PC-9 (cell line): ENCODE results near the gene ITPR3. TPM values are rescaled to one million over a fixed set of nuclear protein-coding genes. Genes with fewer than 3 reads are reported as not detected.
A peak's percentile ranks its signal among the peaks of the same experiment; 100 is the strongest.

Source experiments
- BruUV-seq: library from RNA; stranded (reverse); fragments of 400-500 nt; replicated peaks from 2 replicates; lab custom pipeline; 2021; lab: Mats Ljungman, UMichigan
- CTCF ChIA-PET: fragments of 300-600 bp; sonication (Branson Sonifier 250); formaldehyde crosslinking; loops from one replicate; lab custom pipeline; 2022; ENCODE audit warnings: antibody characterized with exemption; lab: Charles Lee
- POLR2A ChIA-PET: fragments of 300-600 bp; sonication (Branson Sonifier 250); formaldehyde crosslinking; loops from one replicate; lab custom pipeline; 2022; ENCODE audit warnings: antibody characterized with exemption; ENCODE audit not compliant: unreplicated experiment; lab: Charles Lee
- DNase-seq, 2 experiments: peaks; one replicate each; pipeline versions ENCODE4 v3.0.0 to v3.0.0-alpha.2; 2015 to 2022; ENCODE audit warnings: mixed read lengths in 1 of 2
- H2AFZ ChIP-seq: fragments of 200-600 bp; sonication (generic); 2 replicates; pipeline ENCODE4 v1.8.1; 2017; ENCODE audit warnings: antibody characterized with exemption
- H3F3A ChIP-seq: fragments of 200-600 bp; sonication (generic); 2 replicates; pipeline ENCODE4 v1.8.1; 2017; ENCODE audit warnings: antibody characterized with exemption, mild to moderate bottlenecking, low read depth; ENCODE audit not compliant: insufficient read depth
- H3K27ac ChIP-seq: fragments of 200-600 bp; sonication (generic); 2 replicates; pipeline ENCODE4 v1.6.1; 2016; ENCODE audit warnings: mixed run types
- H3K27me3 ChIP-seq: fragments of 200-600 bp; sonication (generic); 2 replicates; pipeline ENCODE4 v1.6.1; 2016; ENCODE audit warnings: low read depth, mixed run types; ENCODE audit not compliant: insufficient read depth
- H3K36me3 ChIP-seq: fragments of 200-600 bp; sonication (generic); 2 replicates; pipeline ENCODE4 v1.6.1; 2016; ENCODE audit warnings: low read depth, mixed run types
- H3K4me1 ChIP-seq: fragments of 200-600 bp; sonication (generic); replicated peaks from 2 replicates; pipeline ENCODE4 v1.6.1; 2016; ENCODE audit warnings: mixed run types; ENCODE audit not compliant: insufficient read depth
- H3K4me2 ChIP-seq: fragments of 200-600 bp; sonication (generic); 2 replicates; pipeline ENCODE4 v1.6.1; 2017; ENCODE audit warnings: mixed run types
- H3K4me3 ChIP-seq: fragments of 200-600 bp; sonication (generic); 2 replicates; pipeline ENCODE4 v1.6.1; 2016; ENCODE audit warnings: mixed run types
- H3K79me2 ChIP-seq: fragments of 200-600 bp; sonication (generic); 2 replicates; pipeline ENCODE4 v1.6.1; 2017; ENCODE audit warnings: low read depth, mixed run types
- H3K9me2 ChIP-seq: fragments of 200-600 bp; sonication (generic); 2 replicates; pipeline ENCODE4 v1.8.1; 2017; ENCODE audit warnings: mild to moderate bottlenecking; ENCODE audit not compliant: insufficient read depth
- H3K9me3 ChIP-seq: fragments of 200-600 bp; sonication (generic); 2 replicates; pipeline ENCODE4 v1.8.1; 2016; ENCODE audit warnings: low read depth; ENCODE audit not compliant: insufficient read depth
- H4K20me1 ChIP-seq: fragments of 200-600 bp; sonication (generic); 2 replicates; pipeline ENCODE4 v1.8.1; 2017; ENCODE audit not compliant: insufficient read depth
- CTCF ChIP-seq: fragments of 200-600 bp; sonication (generic); conservative IDR thresholded peaks from 2 replicates; pipeline ENCODE4 v1.6.1; 2017; ENCODE audit warnings: mixed run types, antibody characterized with exemption, mild to moderate bottlenecking, moderate library complexity
- EZH2 ChIP-seq: fragments of 200-600 bp; sonication (generic); IDR thresholded peaks from 2 replicates; pipeline ENCODE4 v1.8.0; 2017; ENCODE audit warnings: antibody characterized with exemption, low read depth
- intact Hi-C: fragments of 100-400 bp; cut with micrococcal nuclease; formaldehyde crosslinking; loops from one replicate; pipeline ENCODE4 v1.10.0; 2022; ENCODE audit not compliant: unreplicated experiment
- microRNA-seq: library from miRNA; unstranded; fragments of <30 nt; microRNA quantifications from one replicate; pipeline ENCODE4 v1.2.0, GENCODE V29; 2021; ENCODE audit warnings: borderline number of aligned reads, borderline replicate concordance
- total RNA-seq: library from RNA; stranded (reverse); gene quantifications from 2 replicates; pipeline ENCODE4 v1.2.3, GENCODE V29; 2021

Gene ITPR3
- total RNA-seq, 1 experiment from 2014 or later, result 86.9 TPM

GRCh38 chr6:33744895-33745546 is 123.9 kb downstream of the ITPR3 start:
- no peak overlapping the region for H2AFZ ChIP-seq

GRCh38 chr6:33745548-33745947 is 124.4 kb downstream of the ITPR3 start:
- H2AFZ ChIP-seq, result no peak overlapping the region
- intact Hi-C loops, result no loop called here

More at GRCh38 chr6:33744895-33745546, 123.9 kb downstream of the ITPR3 start:
- no peak for DNase-seq
- no TSS peak for BruUV-seq
- Histone ChIP-seq H3K36me3 (no peaks in the 10 kb centered on the region), H3K79me2 (no peaks in the 10 kb centered on the region), H3K4me2 (peak overlapping the region; percentile 61), H3F3A (peaks cover 16% of the 10 kb centered on the region; the same call in 1 of the 2 replicates), H3K4me1 (peaks cover 35% of the 10 kb centered on the region), H3K4me3 (no peak overlapping the region), H3K9me2 (no peaks in the 10 kb centered on the region), H3K9me3 (no peaks in the 10 kb centered on the region), H3K27me3 (no peaks in the 10 kb centered on the region), H3K27ac (no peak overlapping the region), H4K20me1 (no peaks in the 10 kb centered on the region)
- POLR2A ChIA-PET, result no interaction called here
- CTCF ChIA-PET, result interaction anchor here (0.6 to 1.6 kb wide), 4 partner anchors 17 to 726 kb away, joined by 3 to 7 read pairs (median 3); partner anchors contain the start of gene UQCC2
- no peak for TF ChIP-seq EZH2
- TF ChIP-seq CTCF, result no peak
- intact Hi-C loops, result loop anchor here (1.0 kb wide), 1 partner anchor 17 kb away; no protein-coding TSS in a partner anchor

More at GRCh38 chr6:33745548-33745947, 124.4 kb downstream of the ITPR3 start:
- H3K27ac ChIP-seq, result no peak overlapping the region
- no peaks in the 10 kb centered on the region for H4K20me1 ChIP-seq
- CTCF ChIA-PET, result interaction anchor here (0.6 kb wide), 1 partner anchor 34 kb away, joined by 3 read pairs; the partner anchor contains the start of gene UQCC2
- H3K4me3 ChIP-seq, result no peak overlapping the region
- no peak for DNase-seq
- H3K79me2 ChIP-seq, result no peaks in the 10 kb centered on the region
- H3K4me2 ChIP-seq, result no peak overlapping the region
- peaks cover 17% of the 10 kb centered on the region; the same call in 1 of the 2 replicates for H3F3A ChIP-seq
- peaks cover 33% of the 10 kb centered on the region for H3K4me1 ChIP-seq
- H3K9me2 ChIP-seq, result no peaks in the 10 kb centered on the region
- POLR2A ChIA-PET, result no interaction called here
- H3K9me3 ChIP-seq, result no peaks in the 10 kb centered on the region
- H3K36me3 ChIP-seq, result no peaks in the 10 kb centered on the region
- H3K27me3 ChIP-seq, result no peaks in the 10 kb centered on the region
- no peak for TF ChIP-seq CTCF
- TF ChIP-seq EZH2, result no peak
- no TSS peak for BruUV-seq

Small RNAs within 50 kb of the gene (microRNA-seq; reads per million reads assigned to microRNA genes)
- gene MIR3934, result 8.8 reads per million, percentile 13 among the genes with 10 or more reads in this experiment

Other genes starting within 250 kb of the ITPR3 start
- 82.9 and 91.4 TPM in 2 replicates for gene KIFC1, start 229.5 kb upstream of the ITPR3 start, total RNA-seq
- gene PHF1, start 210.3 kb upstream of the ITPR3 start, total RNA-seq, result 47.6 and 52.0 TPM in 2 replicates
- 213 and 220 TPM in 2 replicates for gene CUTA, start 203.2 kb upstream of the ITPR3 start, total RNA-seq
- 13.6 and 17.7 TPM in 2 replicates for gene SYNGAP1, start 201.3 kb upstream of the ITPR3 start, total RNA-seq
- 7.9 and 8.4 TPM in 2 replicates for gene ZBTB9, start 166.7 kb upstream of the ITPR3 start, total RNA-seq
- 24.6 and 28.4 TPM in 2 replicates for gene BAK1, start 41.0 kb upstream of the ITPR3 start, total RNA-seq
- gene UQCC2, start 90.4 kb downstream of the ITPR3 start, total RNA-seq, result 71.2 and 72.9 TPM in 2 replicates
- not detected in 2 replicates for gene IP6K3, start 125.6 kb downstream of the ITPR3 start, total RNA-seq
- 65.9 and 66.5 TPM in 2 replicates for gene LEMD2, start 167.8 kb downstream of the ITPR3 start, total RNA-seq
- not detected in 2 replicates for gene MLN, start 182.7 kb downstream of the ITPR3 start, total RNA-seq